Neural cell (in vitro differentiated cells): ENCODE data around the gene CRIM1. TPM values are rescaled to one million over a fixed set of nuclear protein-coding genes. Genes with fewer than 3 reads are reported as not detected.

ENCODE experiments used
- H2AFZ ChIP-seq: fragments of 200-600, 300-800 bp; sonication (generic), shearing (Covaris generic); 2 replicates; pipeline ENCODE4 v1.6.0; 2014; ENCODE audit warnings: low read depth, mild to moderate bottlenecking, antibody characterized with exemption, low read length, moderate library complexity
- H3F3A ChIP-seq: fragments of 200-600 bp; shearing (Covaris generic); 2 replicates; pipeline ENCODE4 v1.6.1; 2016; ENCODE audit warnings: mild to moderate bottlenecking, moderate library complexity, mixed read lengths, antibody characterized with exemption, low read length; ENCODE audit not compliant: insufficient read depth, poor library complexity, severe bottlenecking
- H3K27ac ChIP-seq: fragments of 200-600, 300-800 bp; sonication (generic), shearing (Covaris generic); 2 replicates; pipeline ENCODE4 v1.5.1; 2014; ENCODE audit warnings: mild to moderate bottlenecking, low read length, moderate library complexity
- H3K27me3 ChIP-seq: fragments of 300-800, 200-600 bp; sonication (generic), shearing (Covaris generic); 2 replicates; pipeline ENCODE4 v1.6.0; 2014; ENCODE audit warnings: mild to moderate bottlenecking, low read depth, low read length, moderate library complexity; ENCODE audit not compliant: insufficient read depth
- H3K36me3 ChIP-seq: fragments of 300-800, 200-600 bp; sonication (generic), shearing (Covaris generic); 2 replicates; pipeline ENCODE4 v1.5.1; 2014; ENCODE audit warnings: mild to moderate bottlenecking, antibody characterized with exemption, low read length, moderate library complexity; ENCODE audit not compliant: insufficient read depth
- H3K4me2 ChIP-seq: fragments of 300-800, 200-600 bp; sonication (generic), shearing (Covaris generic); 2 replicates; pipeline ENCODE4 v1.6.0; 2014; ENCODE audit warnings: mild to moderate bottlenecking, low read length
- H3K4me3 ChIP-seq: fragments of 300-800, 200-600 bp; sonication (generic), shearing (Covaris generic); 2 replicates; pipeline ENCODE4 v1.5.1; 2014; ENCODE audit warnings: mild to moderate bottlenecking, low read length, moderate library complexity
- H3K79me2 ChIP-seq: fragments of 200-600 bp; shearing (Covaris generic); replicated peaks from 2 replicates; pipeline ENCODE4 v1.6.0; 2014; ENCODE audit warnings: mild to moderate bottlenecking, low read length, moderate library complexity; ENCODE audit not compliant: insufficient read depth
- H3K9ac ChIP-seq: fragments of 300-800, 200-600 bp; sonication (generic), shearing (Covaris generic); 2 replicates; pipeline ENCODE4 v1.6.1; 2016; ENCODE audit warnings: mild to moderate bottlenecking, low read length, mixed read lengths
- H3K9me2 ChIP-seq: fragments of 200-600 bp; shearing (Covaris generic); 2 replicates; pipeline ENCODE4 v1.6.1; 2016; ENCODE audit warnings: mild to moderate bottlenecking, low read length, mixed read lengths; ENCODE audit not compliant: insufficient read depth
- H3K9me3 ChIP-seq: fragments of 200-600, 300-800 bp; sonication (generic), shearing (Covaris generic); 2 replicates; pipeline ENCODE4 v1.6.1; 2016; ENCODE audit warnings: mild to moderate bottlenecking, mixed run types, low read length, moderate library complexity, mixed read lengths
- H4K20me1 ChIP-seq: fragments of 200-600 bp; shearing (Covaris generic); 2 replicates; pipeline ENCODE4 v1.6.1; 2016; ENCODE audit warnings: mild to moderate bottlenecking, mixed run types; ENCODE audit not compliant: insufficient read depth
- EP300 ChIP-seq: fragments of 450-650 bp; conservative IDR thresholded peaks from 2 replicates; pipeline ENCODE4 v1.6.1; 2014; ENCODE audit warnings: antibody characterized with exemption, mild to moderate bottlenecking, moderate library complexity; ENCODE audit not compliant: poor library complexity, severe bottlenecking
- EZH2 ChIP-seq: fragments of 200-600, 300-800 bp; shearing (Covaris generic), sonication (generic); IDR thresholded peaks from 2 replicates; pipeline ENCODE4 v1.6.1; 2014; ENCODE audit warnings: antibody characterized with exemption, low read length, borderline replicate concordance, mild to moderate bottlenecking; ENCODE audit not compliant: insufficient read depth, poor library complexity, severe bottlenecking
- MXI1 ChIP-seq: fragments of 450-650 bp; conservative IDR thresholded peaks from 2 replicates; pipeline ENCODE4 v1.6.1; 2014; ENCODE audit warnings: antibody characterized with exemption, mild to moderate bottlenecking; ENCODE audit not compliant: poor library complexity, severe bottlenecking
- POLR2AphosphoS5 ChIP-seq: IDR thresholded peaks from 2 replicates; pipeline ENCODE4 v1.6.1; 2012
- RAD21 ChIP-seq: fragments of 450-650 bp; conservative IDR thresholded peaks from 2 replicates; pipeline ENCODE4 v1.6.1; 2014; ENCODE audit warnings: antibody characterized with exemption, mild to moderate bottlenecking, moderate library complexity
- SMC3 ChIP-seq: fragments of 450-650 bp; conservative IDR thresholded peaks from 2 replicates; pipeline ENCODE4 v1.6.1; 2014; ENCODE audit warnings: antibody characterized with exemption, mild to moderate bottlenecking, moderate library complexity; ENCODE audit not compliant: poor library complexity
- TAF1 ChIP-seq: IDR thresholded peaks from 2 replicates; pipeline ENCODE4 v1.6.1; 2012; ENCODE audit warnings: low read depth
- polyA plus RNA-seq: library from polyadenylated mRNA; depleted of rRNA; stranded (reverse); fragments of >200 nt; gene quantifications from 2 replicates; pipeline ENCODE4 v1.2.3, GENCODE V29; 2014
- TF ChIP-seq, protein P1 (sequence below): fragments of 450-650 bp; IDR thresholded peaks from 2 replicates; pipeline ENCODE4 v1.5.1; 2014; ENCODE audit warnings: antibody characterized with exemption, mild to moderate bottlenecking, moderate library complexity; ENCODE audit not compliant: poor library complexity, severe bottlenecking
- TF ChIP-seq, protein P2 (sequence below): IDR thresholded peaks from 2 replicates; pipeline ENCODE4 v1.6.1; 2012; ENCODE audit warnings: borderline replicate concordance

Gene CRIM1
- polyA plus RNA-seq, 1 donor from 2014 or later, result 6.7 TPM

DNA sequence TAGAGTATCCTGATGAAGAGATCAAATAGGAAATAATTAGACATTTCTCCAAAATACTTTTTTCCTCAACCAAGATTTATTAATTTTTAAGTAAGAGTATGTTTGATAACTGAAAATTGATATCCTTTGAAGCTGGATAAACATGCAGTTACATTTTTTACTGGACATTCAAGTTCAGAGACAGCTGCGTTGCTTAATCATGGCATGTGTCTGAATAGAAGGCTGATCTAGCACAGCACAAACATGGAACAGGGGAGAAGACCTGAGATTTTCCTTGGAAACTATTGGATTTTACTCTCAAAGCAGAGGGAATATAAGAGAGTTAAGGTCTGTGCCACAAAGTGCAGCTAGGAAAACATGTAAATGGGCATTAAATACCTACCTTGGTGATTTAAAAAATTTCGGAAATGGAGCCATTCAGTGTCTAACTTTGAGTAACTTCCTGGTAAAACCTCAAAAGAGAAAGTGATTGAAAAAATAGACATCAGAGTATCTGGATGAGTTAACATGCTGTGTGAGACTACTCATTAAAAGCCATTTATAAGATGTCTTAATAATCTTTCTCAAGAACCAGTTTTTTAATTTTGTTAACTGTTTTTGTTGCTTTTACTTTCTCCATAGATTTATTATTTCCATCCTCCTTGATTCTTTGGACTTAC lies 31.8 kb downstream of the CRIM1 start:
- no peaks in the 10 kb centered on the region for H3K36me3 ChIP-seq
- H3K9me2 ChIP-seq, result no peaks in the 10 kb centered on the region
- no peak overlapping the region for H3K4me2 ChIP-seq
- no peaks in the 10 kb centered on the region for H3K9me3 ChIP-seq
- no peak overlapping the region for H3K4me3 ChIP-seq
- H3K27ac ChIP-seq, result no peak overlapping the region
- no peaks in the 10 kb centered on the region for H3K79me2 ChIP-seq
- no peaks in the 10 kb centered on the region for H3K27me3 ChIP-seq
- H4K20me1 ChIP-seq, result no peaks in the 10 kb centered on the region
- TF ChIP-seq, protein P1, sequence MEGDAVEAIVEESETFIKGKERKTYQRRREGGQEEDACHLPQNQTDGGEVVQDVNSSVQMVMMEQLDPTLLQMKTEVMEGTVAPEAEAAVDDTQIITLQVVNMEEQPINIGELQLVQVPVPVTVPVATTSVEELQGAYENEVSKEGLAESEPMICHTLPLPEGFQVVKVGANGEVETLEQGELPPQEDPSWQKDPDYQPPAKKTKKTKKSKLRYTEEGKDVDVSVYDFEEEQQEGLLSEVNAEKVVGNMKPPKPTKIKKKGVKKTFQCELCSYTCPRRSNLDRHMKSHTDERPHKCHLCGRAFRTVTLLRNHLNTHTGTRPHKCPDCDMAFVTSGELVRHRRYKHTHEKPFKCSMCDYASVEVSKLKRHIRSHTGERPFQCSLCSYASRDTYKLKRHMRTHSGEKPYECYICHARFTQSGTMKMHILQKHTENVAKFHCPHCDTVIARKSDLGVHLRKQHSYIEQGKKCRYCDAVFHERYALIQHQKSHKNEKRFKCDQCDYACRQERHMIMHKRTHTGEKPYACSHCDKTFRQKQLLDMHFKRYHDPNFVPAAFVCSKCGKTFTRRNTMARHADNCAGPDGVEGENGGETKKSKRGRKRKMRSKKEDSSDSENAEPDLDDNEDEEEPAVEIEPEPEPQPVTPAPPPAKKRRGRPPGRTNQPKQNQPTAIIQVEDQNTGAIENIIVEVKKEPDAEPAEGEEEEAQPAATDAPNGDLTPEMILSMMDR, result no peak
- no peak for TF ChIP-seq EP300
- TF ChIP-seq MXI1, result no peak
- TF ChIP-seq TAF1, result no peak
- no peak for TF ChIP-seq EZH2
- H3F3A ChIP-seq, result no peaks in the 10 kb centered on the region
- H2AFZ ChIP-seq, result no peak overlapping the region
- H3K9ac ChIP-seq, result no peak overlapping the region

DNA sequence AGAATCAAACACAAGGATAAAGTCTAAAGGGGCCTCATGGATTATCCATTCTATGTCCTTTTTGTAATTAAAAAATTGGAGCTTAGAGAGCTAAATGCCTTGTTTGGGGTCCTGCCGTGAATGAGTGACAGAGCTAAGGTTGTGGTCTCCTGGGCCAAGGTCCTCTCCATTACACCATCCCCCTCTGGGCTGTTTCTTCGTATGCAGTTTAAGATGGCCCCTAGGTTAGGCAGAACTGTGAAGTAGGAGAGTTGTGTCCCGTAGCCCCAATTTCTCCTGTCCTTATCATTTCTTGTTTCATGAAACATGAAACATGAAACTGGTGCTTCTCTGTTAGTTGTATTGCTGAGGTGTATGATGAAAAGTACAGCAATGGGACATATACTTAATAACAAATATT lies 32.9 kb downstream of the CRIM1 start:
- no peak for TF ChIP-seq EP300
- TF ChIP-seq RAD21, result no peak
- TF ChIP-seq, protein P2, sequence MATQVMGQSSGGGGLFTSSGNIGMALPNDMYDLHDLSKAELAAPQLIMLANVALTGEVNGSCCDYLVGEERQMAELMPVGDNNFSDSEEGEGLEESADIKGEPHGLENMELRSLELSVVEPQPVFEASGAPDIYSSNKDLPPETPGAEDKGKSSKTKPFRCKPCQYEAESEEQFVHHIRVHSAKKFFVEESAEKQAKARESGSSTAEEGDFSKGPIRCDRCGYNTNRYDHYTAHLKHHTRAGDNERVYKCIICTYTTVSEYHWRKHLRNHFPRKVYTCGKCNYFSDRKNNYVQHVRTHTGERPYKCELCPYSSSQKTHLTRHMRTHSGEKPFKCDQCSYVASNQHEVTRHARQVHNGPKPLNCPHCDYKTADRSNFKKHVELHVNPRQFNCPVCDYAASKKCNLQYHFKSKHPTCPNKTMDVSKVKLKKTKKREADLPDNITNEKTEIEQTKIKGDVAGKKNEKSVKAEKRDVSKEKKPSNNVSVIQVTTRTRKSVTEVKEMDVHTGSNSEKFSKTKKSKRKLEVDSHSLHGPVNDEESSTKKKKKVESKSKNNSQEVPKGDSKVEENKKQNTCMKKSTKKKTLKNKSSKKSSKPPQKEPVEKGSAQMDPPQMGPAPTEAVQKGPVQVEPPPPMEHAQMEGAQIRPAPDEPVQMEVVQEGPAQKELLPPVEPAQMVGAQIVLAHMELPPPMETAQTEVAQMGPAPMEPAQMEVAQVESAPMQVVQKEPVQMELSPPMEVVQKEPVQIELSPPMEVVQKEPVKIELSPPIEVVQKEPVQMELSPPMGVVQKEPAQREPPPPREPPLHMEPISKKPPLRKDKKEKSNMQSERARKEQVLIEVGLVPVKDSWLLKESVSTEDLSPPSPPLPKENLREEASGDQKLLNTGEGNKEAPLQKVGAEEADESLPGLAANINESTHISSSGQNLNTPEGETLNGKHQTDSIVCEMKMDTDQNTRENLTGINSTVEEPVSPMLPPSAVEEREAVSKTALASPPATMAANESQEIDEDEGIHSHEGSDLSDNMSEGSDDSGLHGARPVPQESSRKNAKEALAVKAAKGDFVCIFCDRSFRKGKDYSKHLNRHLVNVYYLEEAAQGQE, result no peak
- no peak for TF ChIP-seq SMC3
- no peak for TF ChIP-seq TAF1
- no peak for TF ChIP-seq POLR2AphosphoS5
- TF ChIP-seq, protein P1, result no peak
- TF ChIP-seq EZH2, result no peak
- no peak for TF ChIP-seq MXI1
- no peaks in the 10 kb centered on the region for H3F3A ChIP-seq
- H3K9ac ChIP-seq, result no peak overlapping the region
- no peaks in the 10 kb centered on the region for H3K27me3 ChIP-seq
- no peaks in the 10 kb centered on the region for H4K20me1 ChIP-seq
- H3K27ac ChIP-seq, result no peak overlapping the region
- H2AFZ ChIP-seq, result no peak overlapping the region
- no peaks in the 10 kb centered on the region for H3K9me2 ChIP-seq
- no peaks in the 10 kb centered on the region for H3K36me3 ChIP-seq
- H3K4me3 ChIP-seq, result no peak overlapping the region
- no peaks in the 10 kb centered on the region for H3K79me2 ChIP-seq
- H3K4me2 ChIP-seq, result no peak overlapping the region
- no peaks in the 10 kb centered on the region for H3K9me3 ChIP-seq
